Activated T-cell treated with anti-CD3 and anti-CD28 coated beads, Interleukin-2, amount 50 U/mL, for 1 hour (primary cell): ENCODE results near the gene PI4KB.

Experiments used
- DNase-seq: peaks from one replicate; pipeline ENCODE4 v3.0.0-alpha.2; 2020

Gene PI4KB

GRCh38 chr1:151311011-151311410, 16.2 kb downstream of the PI4KB start:
- no peak for DNase-seq

- no peak for DNase-seq
Observed at GRCh38 chr1:151309811-151310323, 17.3 kb downstream of the PI4KB start.

GRCh38 chr1:151294742-151295462, 32.3 kb downstream of the PI4KB start:
- DNase-seq = no peak

- DNase-seq = no peak
Observed at GRCh38 chr1:151293093-151293492, 34.1 kb downstream of the PI4KB start.

- DNase-seq = no peak
Observed at GRCh38 chr1:151292207-151293030, 34.8 kb downstream of the PI4KB start.

GRCh38 chr1:151290709-151291303, 36.4 kb downstream of the PI4KB start:
- DNase-seq = no peak

- no peak for DNase-seq
Observed at GRCh38 chr1:151289991-151290708, 37.1 kb downstream of the PI4KB start.

GRCh38 chr1:151289080-151289935, 37.9 kb downstream of the PI4KB start:
- DNase-seq = no peak

- DNase-seq = no peak
Observed at GRCh38 chr1:151288502-151288901, 38.7 kb downstream of the PI4KB start.

- no peak for DNase-seq
Observed at GRCh38 chr1:151287767-151288500, 39.3 kb downstream of the PI4KB start.

- no peak for DNase-seq
Observed at GRCh38 chr1:151287341-151287699, 39.9 kb downstream of the PI4KB start.

- no peak for DNase-seq
Observed at GRCh38 chr1:151286619-151287340, 40.4 kb downstream of the PI4KB start.

GRCh38 chr1:151284013-151284577, 43.1 kb downstream of the PI4KB start:
- no peak for DNase-seq

- DNase-seq = no peak
Observed at GRCh38 chr1:151282883-151283725, 44.1 kb downstream of the PI4KB start.

- peak; percentile 96 for DNase-seq
Observed at GRCh38 chr1:151281969-151282882, 45.0 kb downstream of the PI4KB start, which contains the start of gene ZNF687. Gene ZNF687 (plus strand): TSS chr1:151282299. CDS start chr1:151286292, 3,993 bp downstream.

GRCh38 chr1:151281225-151281968, 45.8 kb downstream of the PI4KB start:
- peak; percentile 99 for DNase-seq

- DNase-seq = no peak
Observed at GRCh38 chr1:151277249-151277648, 50.0 kb downstream of the PI4KB start.
